K562 (cell line): ENCODE measurements around the gene TJAP1. TPM values are rescaled to one million over a fixed set of nuclear protein-coding genes. Genes with fewer than 3 reads are reported as not detected.

ENCODE experiments used
- ARNT ChIP-seq, 2 experiments: fragments of 450-650 bp; IDR thresholded peaks; 2 replicates each; pipeline ENCODE4 v1.6.1; 2016; ENCODE audit warnings: mild to moderate bottlenecking in 1 of 2
- CEBPB ChIP-seq: fragments of 450-650 bp; IDR thresholded peaks from 2 replicates; pipeline ENCODE4 v1.6.1; 2016; ENCODE audit warnings: missing genetic modification characterization, missing compliant biosample characterization
- KAT2B ChIP-seq: IDR thresholded peaks from one replicate; pipeline ENCODE4 v1.6.1; 2012; ENCODE audit warnings: low read depth, mild to moderate bottlenecking, control low read depth, inconsistent platforms, low read length, moderate library complexity
- KAT8 ChIP-seq: fragments of 450-650 bp; IDR thresholded peaks from 2 replicates; pipeline ENCODE4 v1.6.1; 2016; ENCODE audit warnings: low read depth, mild to moderate bottlenecking
- NFYB ChIP-seq: IDR thresholded peaks from 2 replicates; pipeline ENCODE4 v1.6.1; 2011; ENCODE audit warnings: mild to moderate bottlenecking, moderate library complexity; ENCODE audit not compliant: insufficient read length; ENCODE audit errors: extremely low read depth
- NONO ChIP-seq, 2 experiments: fragments of 200-400 bp in 1 of 2; fragments of 450-650 bp in 1 of 2; formaldehyde crosslinking in 1 of 2; IDR thresholded peaks; 2 replicates each; pipeline ENCODE4 v1.6.1; 2017; ENCODE audit warnings: low read depth in 2 of 2, mild to moderate bottlenecking in 2 of 2, moderate library complexity in 2 of 2, low read length in 1 of 2
- RAD21 ChIP-seq, 2 experiments: fragments of 250-450 bp in 1 of 2; fragments of 450-650 bp in 1 of 2; sonication (Bioruptor Pico) in 1 of 2; formaldehyde crosslinking in 1 of 2; IDR thresholded peaks in 1 of 2; conservative IDR thresholded peaks in 1 of 2; 2 replicates each; pipeline versions ENCODE4 v1.4.0 to v1.8.0; 2020 to 2022; ENCODE audit warnings: mild to moderate bottlenecking in 2 of 2, moderate library complexity in 1 of 2
- TFAM ChIP-seq: fragments of 250-450 bp; sonication (Bioruptor Pico); conservative IDR thresholded peaks from 2 replicates; pipeline ENCODE4 v1.5.0; 2021; ENCODE audit warnings: mild to moderate bottlenecking, moderate library complexity
- TRIM24 ChIP-seq, 2 experiments: fragments of 450-650 bp; IDR thresholded peaks; 2 replicates each; pipeline ENCODE4 v1.6.1; 2016
- ZNF57 ChIP-seq: fragments of 450-650 bp; formaldehyde crosslinking; IDR thresholded peaks from 2 replicates; pipeline ENCODE4 v1.4.0; 2020; ENCODE audit warnings: mild to moderate bottlenecking, moderate library complexity
- polyA plus RNA-seq, 8 experiments: library from polyadenylated mRNA; depleted of rRNA in 4 of 8; stranded (reverse) in 5 of 8; unstranded in 3 of 8; fragments of >200 nt; fragmentation: Nextera tagmentation in 2 of 8; fragmentation: Illumina TruSeq in 1 of 8; extraction: Ambion mirVana in 2 of 8; extraction: Trizol in 1 of 8; gene quantifications; 2 replicates each; pipeline versions ENCODE4 v1.2.1 to v1.2.3, GENCODE V29; 2011 to 2014; ENCODE audit warnings: inconsistent platforms in 1 of 8, missing spikeins in 1 of 8
- total RNA-seq, 7 experiments: library from RNA; depleted of rRNA in 6 of 7; stranded (reverse); fragments of >200 nt in 6 of 7; fragmentation: Illumina TruSeq in 2 of 7; extraction: Trizol in 2 of 7; gene quantifications; 2 replicates each; pipeline versions ENCODE4 v1.2.1 to v1.2.3, GENCODE V29; 2011 to 2021; ENCODE audit warnings: low replicate concordance in 1 of 7
- TF ChIP-seq, protein P1 (sequence below): sonication (generic); formaldehyde crosslinking; IDR thresholded peaks from 2 replicates; pipeline ENCODE4 v1.8.0; 2023; ENCODE audit warnings: mild to moderate bottlenecking, missing genetic modification reagents
- TF ChIP-seq, protein P2 (sequence below): sonication (generic); formaldehyde crosslinking; IDR thresholded peaks from 2 replicates; pipeline ENCODE4 v1.8.1; 2023; ENCODE audit warnings: mild to moderate bottlenecking, missing genetic modification reagents
- TF ChIP-seq, protein P3 (sequence below): sonication (generic); formaldehyde crosslinking; IDR thresholded peaks from 2 replicates; pipeline ENCODE4 v1.9.0; 2022; ENCODE audit warnings: mild to moderate bottlenecking, missing genetic modification reagents
- TF ChIP-seq, protein P4 (sequence below): sonication (generic); formaldehyde crosslinking; IDR thresholded peaks from 2 replicates; pipeline ENCODE4 v1.8.0; 2022; ENCODE audit warnings: mild to moderate bottlenecking, missing genetic modification reagents
- TF ChIP-seq, protein P5 (sequence below), 2 experiments: fragments of 450-650 bp; IDR thresholded peaks; 2 replicates each; pipeline ENCODE4 v1.6.1; 2018; ENCODE audit warnings: mild to moderate bottlenecking in 2 of 2, low read depth in 1 of 2; ENCODE audit not compliant: partially characterized antibody in 2 of 2

The TJAP1 gene
- total and polyA plus RNA-seq, 9 of the 15 experiments (the other 6 are each of a cell fraction or from before 2014, with no cell fraction given), result 0.06 to 35.8 (median 16.2) TPM

DNA sequence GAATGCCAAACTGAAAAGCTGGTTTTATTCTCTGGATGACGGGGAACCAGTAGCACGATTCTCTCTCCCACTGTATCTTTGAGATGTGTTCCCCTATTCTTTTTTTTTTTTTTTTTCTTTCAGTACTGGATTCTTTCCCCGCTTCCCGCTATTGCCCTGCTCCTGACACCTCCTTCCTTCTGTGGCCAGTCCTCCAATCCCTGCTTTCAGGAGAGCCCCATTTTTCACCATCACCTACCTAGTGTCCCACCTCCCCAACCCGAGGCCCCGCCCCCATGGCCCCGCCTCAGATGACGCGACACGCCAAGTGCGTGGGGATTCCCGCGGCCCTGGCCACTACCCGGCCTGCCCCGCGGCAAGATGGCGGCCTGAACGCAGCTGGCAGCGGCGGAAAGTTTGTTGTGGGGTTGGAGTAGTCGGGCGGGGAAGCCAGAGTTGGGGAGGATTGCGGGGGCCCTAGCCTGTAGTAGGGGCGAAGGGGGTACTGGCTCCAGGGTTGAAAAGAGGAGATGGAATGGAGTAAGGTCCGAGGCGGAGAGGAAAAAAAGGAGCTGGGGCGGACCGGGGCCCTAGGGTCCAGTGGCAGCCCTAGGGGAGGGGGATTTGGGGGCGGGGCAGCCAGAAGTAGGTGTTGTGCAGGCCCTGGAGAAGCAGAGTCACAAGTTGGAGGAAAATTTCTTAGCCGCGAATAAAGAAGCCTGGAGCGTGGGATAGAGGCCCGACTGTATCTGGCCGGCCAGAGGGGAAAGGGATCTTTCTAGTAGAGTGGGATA is at the start of gene TJAP1 (continued):
- TF ChIP-seq RAD21 (CRISPR knock-in tag; conservative IDR thresholded peaks at IDR 0.05 in 1 of 2, IDR thresholded peaks at IDR 0.05 in 1 of 2), result no peak
- TF ChIP-seq, protein P1, sequence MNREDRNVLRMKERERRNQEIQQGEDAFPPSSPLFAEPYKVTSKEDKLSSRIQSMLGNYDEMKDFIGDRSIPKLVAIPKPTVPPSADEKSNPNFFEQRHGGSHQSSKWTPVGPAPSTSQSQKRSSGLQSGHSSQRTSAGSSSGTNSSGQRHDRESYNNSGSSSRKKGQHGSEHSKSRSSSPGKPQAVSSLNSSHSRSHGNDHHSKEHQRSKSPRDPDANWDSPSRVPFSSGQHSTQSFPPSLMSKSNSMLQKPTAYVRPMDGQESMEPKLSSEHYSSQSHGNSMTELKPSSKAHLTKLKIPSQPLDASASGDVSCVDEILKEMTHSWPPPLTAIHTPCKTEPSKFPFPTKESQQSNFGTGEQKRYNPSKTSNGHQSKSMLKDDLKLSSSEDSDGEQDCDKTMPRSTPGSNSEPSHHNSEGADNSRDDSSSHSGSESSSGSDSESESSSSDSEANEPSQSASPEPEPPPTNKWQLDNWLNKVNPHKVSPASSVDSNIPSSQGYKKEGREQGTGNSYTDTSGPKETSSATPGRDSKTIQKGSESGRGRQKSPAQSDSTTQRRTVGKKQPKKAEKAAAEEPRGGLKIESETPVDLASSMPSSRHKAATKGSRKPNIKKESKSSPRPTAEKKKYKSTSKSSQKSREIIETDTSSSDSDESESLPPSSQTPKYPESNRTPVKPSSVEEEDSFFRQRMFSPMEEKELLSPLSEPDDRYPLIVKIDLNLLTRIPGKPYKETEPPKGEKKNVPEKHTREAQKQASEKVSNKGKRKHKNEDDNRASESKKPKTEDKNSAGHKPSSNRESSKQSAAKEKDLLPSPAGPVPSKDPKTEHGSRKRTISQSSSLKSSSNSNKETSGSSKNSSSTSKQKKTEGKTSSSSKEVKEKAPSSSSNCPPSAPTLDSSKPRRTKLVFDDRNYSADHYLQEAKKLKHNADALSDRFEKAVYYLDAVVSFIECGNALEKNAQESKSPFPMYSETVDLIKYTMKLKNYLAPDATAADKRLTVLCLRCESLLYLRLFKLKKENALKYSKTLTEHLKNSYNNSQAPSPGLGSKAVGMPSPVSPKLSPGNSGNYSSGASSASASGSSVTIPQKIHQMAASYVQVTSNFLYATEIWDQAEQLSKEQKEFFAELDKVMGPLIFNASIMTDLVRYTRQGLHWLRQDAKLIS, result 0 out of 2 replicates have a peak, but pooled peaks have one; percentile 70
- no peak for TF ChIP-seq ZNF57 (CRISPR knock-in tag)
- TF ChIP-seq NONO (IDR thresholded peaks at IDR 0.05; ENCODE audit: low read depth in 2 of 2, low read length in 1 of 2), result peak in 1 of 2 experiments; percentile 56; a peak in 1 of 4 replicates
- TF ChIP-seq CEBPB, result no peak
- TF ChIP-seq ARNT (IDR thresholded peaks at IDR 0.05), result no peak
- no peak for TF ChIP-seq KAT8
- TF ChIP-seq NFYB, result no peak
- TF ChIP-seq, protein P2, sequence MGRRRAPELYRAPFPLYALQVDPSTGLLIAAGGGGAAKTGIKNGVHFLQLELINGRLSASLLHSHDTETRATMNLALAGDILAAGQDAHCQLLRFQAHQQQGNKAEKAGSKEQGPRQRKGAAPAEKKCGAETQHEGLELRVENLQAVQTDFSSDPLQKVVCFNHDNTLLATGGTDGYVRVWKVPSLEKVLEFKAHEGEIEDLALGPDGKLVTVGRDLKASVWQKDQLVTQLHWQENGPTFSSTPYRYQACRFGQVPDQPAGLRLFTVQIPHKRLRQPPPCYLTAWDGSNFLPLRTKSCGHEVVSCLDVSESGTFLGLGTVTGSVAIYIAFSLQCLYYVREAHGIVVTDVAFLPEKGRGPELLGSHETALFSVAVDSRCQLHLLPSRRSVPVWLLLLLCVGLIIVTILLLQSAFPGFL (CRISPR knock-in tag), result no peak
- TF ChIP-seq, protein P3, sequence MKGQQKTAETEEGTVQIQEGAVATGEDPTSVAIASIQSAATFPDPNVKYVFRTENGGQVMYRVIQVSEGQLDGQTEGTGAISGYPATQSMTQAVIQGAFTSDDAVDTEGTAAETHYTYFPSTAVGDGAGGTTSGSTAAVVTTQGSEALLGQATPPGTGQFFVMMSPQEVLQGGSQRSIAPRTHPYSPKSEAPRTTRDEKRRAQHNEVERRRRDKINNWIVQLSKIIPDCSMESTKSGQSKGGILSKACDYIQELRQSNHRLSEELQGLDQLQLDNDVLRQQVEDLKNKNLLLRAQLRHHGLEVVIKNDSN, result no peak
- TF ChIP-seq, protein P4, sequence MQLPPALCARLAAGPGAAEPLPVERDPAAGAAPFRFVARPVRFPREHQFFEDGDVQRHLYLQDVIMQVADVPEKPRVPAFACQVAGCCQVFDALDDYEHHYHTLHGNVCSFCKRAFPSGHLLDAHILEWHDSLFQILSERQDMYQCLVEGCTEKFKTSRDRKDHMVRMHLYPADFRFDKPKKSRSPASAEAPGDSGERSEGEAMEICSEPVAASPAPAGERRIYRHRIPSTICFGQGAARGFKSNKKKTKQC (CRISPR knock-in tag), result peak; percentile 36; the same call in 1 of the 2 replicates
- TF ChIP-seq TFAM (CRISPR knock-in tag), result no peak
- TF ChIP-seq, protein P5, sequence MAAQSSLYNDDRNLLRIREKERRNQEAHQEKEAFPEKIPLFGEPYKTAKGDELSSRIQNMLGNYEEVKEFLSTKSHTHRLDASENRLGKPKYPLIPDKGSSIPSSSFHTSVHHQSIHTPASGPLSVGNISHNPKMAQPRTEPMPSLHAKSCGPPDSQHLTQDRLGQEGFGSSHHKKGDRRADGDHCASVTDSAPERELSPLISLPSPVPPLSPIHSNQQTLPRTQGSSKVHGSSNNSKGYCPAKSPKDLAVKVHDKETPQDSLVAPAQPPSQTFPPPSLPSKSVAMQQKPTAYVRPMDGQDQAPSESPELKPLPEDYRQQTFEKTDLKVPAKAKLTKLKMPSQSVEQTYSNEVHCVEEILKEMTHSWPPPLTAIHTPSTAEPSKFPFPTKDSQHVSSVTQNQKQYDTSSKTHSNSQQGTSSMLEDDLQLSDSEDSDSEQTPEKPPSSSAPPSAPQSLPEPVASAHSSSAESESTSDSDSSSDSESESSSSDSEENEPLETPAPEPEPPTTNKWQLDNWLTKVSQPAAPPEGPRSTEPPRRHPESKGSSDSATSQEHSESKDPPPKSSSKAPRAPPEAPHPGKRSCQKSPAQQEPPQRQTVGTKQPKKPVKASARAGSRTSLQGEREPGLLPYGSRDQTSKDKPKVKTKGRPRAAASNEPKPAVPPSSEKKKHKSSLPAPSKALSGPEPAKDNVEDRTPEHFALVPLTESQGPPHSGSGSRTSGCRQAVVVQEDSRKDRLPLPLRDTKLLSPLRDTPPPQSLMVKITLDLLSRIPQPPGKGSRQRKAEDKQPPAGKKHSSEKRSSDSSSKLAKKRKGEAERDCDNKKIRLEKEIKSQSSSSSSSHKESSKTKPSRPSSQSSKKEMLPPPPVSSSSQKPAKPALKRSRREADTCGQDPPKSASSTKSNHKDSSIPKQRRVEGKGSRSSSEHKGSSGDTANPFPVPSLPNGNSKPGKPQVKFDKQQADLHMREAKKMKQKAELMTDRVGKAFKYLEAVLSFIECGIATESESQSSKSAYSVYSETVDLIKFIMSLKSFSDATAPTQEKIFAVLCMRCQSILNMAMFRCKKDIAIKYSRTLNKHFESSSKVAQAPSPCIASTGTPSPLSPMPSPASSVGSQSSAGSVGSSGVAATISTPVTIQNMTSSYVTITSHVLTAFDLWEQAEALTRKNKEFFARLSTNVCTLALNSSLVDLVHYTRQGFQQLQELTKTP (IDR thresholded peaks at IDR 0.05; ENCODE audit: low read depth in 1 of 2, partially characterized antibody in 2 of 2), result peak in 1 of 2 experiments; percentile 67
- TF ChIP-seq TRIM24 (IDR thresholded peaks at IDR 0.05), result no peak
- no peak for TF ChIP-seq KAT2B
